Activated CD4-positive, alpha-beta T cell treated with anti-CD3 and anti-CD28 coated beads, Interleukin-2, amount 50 U/mL, for 16 hours (primary cell): ENCODE data around the gene GPBAR1.

ENCODE experiments used
- DNase-seq: peaks from one replicate; pipeline ENCODE4 v3.0.0-alpha.2; 2020

Gene GPBAR1

GRCh38 chr2:218286570-218287459 lies 26.0 kb downstream of the GPBAR1 start:
- DNase-seq: peak; percentile 89

DNA sequence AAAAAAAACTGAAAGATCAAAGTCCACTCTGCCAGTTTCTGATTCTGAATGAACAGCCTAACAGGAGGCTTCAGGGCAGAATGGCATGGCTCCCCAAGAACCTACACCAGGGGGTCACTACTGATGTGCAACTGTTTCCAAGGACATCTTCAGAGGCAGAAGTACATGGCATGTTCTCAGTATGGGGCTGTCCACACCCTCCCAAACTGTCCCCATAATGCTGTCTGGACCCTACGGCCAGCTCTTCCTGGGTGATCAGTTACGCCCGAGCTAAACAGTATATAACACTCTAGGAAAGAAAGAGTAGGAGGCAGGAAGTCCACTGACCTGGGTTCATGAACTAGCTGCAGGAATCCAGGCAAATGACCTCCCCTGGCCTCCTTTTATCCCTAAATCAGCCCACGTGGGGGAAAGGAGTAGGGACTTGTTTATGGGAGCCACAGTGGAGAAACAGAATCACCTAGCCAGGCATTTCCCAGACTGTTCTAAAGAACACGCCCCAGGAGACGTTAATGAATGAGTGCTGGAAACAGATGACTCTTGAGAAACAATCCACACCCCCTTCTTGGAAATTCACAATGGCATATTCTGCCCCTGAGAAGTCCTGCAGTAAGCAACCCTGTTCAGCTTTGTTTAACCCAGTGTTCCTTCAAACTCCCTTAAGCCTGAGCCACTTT lies 29.0 kb downstream of the GPBAR1 start:
- DNase-seq: no peak

DNA sequence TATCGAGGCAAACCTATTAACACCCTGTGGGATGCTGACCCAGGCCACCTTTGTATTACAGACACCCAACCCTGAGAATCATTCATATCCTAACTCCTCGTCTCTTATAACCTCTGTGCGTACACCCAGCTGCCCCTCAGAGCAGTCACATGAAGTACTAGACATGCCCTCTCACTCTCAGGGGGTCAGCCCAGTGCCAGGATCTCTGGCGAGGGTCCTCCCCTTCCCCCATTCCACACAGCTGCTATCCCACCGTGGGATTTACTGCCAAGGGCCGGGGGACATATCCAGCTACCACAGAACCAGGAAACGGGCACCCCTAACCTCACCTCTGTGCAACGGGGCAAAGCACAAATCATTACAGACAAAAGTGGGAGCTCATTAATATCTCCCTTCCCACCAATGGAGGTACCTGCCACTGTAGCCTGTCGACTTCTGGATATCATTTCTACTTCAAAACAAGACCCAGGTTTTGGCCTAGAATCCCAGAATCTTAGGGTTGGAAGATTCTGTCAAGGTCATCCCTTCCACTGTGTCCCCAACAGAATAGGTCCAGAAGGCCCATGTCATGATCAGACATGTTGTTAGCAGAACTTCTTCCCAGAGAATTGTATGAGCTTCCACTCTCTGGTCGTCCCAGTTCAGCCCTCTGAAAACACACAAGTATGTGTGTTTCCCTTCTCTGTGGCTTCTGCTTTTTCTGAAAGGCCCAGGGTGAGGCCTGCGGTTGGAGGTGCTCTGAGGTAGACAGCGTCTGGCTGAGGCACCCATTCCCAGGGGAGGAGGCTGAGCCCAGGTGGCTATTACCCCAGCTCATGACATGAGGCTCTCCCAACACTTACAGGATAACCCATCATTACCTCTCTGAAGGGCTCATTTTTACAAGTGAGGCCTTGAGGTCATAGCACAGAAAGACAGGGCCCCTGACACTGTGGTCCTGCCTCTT lies 29.8 kb downstream of the GPBAR1 start:
- DNase-seq: peak; percentile 50

GRCh38 chr2:218291318-218292047 lies 30.7 kb downstream of the GPBAR1 start:
- no peak for DNase-seq

DNA sequence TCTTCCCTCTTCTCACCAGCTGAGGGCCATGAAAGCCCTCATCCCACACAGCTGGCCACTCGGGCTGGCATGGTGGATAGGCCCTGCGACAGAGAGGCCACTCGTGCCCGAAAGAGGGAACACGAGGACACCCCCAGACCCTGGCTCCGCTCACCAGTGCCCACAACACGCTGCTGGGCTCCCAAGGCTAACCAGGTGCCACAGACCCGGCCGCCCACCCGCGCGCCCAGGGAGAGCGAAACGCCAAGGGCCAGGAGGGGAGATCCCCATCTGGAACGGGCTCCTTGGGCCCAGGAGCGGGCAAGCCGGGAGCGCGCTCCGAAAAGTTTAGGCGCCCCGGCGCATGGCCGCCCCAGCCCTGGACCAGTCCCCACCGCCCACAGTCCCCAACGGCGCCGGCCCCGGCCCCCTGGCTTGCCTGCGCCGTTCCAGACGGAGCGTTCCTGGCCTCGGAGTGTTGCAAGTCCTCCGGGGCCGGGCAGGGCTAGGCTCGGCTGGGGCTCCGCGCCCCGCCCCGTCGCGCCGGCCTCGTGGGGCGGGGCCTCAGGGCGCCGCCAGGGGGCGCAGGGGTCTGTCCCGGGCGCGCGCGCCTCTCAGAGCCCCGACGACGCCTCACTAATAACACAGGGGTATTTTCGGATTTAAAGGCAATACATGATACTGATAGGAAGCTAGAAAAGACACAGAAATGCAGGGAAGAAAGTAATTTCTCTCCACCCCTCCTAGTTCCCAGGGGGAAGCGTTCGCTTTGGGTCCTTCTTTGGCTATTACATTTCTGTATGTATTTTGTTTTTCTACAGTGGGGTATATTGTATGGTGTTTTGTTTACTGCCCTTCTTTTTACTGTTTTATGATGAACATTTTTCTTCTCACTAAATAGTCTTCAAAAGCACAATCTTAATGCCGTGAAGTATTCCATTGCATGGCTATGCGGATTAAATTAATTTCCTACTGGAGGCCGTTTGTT lies 31.5 kb downstream of the GPBAR1 start, which contains the start of gene TMBIM1:
Gene TMBIM1, minus strand, starts transcription at position 456 of the 967 bp plus-strand sequence. CDS start 10,362 bp downstream, outside the sequence.
- DNase-seq: peak; percentile 77

DNA sequence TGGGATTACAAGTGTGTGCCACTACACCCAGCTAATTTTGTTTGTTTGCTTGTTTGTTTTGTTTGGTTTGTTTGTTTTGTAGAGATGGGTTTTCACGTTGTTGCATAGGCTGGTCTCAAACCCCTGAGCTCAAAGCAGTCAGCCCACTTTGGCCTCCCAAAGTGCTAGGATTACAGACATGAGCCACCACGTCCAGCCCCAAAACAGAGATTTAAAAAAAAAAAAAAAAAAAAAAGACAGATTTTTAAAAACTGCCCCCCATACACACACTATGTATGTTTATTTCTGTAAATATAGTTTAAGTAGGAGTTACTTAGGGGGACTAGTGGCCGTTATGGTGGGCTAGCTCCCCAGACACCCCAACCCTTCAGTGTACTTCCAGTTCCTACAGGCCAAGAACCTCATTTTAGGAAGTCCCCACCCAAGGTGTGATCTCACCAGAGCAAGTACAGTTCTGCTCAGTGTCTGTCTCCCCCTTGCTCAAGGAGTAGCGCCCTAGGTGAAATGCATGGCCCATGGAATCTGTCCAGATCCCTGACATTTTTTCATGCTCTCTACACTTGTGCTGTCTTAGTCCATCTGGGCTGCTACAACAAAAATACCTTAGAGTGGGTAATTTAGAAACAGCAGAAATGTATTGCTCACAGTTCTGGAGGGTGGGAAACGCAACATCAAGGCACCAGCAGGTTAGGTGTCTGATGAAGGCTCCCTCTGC lies 33.1 kb downstream of the GPBAR1 start:
- DNase-seq: no peak

DNA sequence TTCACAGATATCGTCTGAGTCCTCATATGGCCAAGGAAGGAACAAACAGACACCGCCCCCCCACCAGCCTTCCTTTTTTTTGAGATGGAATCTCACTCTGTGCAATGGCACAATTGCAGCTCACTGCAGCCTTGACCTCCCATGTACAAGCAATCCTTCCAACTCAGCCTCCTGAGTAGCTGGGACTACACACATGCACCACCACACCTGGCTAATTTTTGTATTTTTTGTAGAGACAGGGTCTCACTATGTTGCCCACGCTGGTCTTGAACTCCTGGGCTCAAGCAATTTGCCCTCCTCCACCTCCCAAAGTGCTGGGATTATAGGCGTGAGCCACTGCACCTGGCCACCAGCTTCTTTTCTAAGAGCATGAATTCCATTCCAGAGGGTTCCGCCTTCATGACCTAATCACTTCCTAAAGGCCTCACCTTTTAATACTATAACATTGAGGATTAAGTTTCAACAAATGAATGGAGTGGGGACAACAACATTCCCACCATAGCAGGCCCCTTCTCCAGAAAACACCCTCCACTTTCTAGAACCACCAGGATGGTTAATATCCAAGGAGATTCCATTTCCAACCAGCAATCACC lies 33.7 kb downstream of the GPBAR1 start:
- DNase-seq: no peak

DNA sequence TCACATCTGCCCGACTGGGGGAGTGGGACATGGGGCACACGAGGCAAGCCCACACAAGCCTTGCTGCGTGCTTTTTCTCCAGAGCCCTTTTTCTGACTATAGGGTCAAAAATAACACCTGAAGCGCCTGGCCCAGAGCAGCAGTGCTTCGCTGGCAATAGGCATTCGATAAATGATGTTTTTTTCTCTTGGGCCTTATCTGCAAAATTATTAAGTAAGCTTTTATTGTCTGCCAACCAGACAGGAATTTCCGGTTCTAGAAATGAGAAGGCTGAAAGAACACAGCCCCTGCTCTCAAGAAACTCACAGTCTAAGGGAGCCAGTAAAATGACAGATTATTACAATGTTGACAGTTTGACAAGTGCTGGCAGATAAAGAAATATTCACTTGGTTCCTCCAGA lies 34.2 kb downstream of the GPBAR1 start:
- DNase-seq: no peak

- DNase-seq: no peak
Measured at GRCh38 chr2:218296200-218296599, 35.4 kb downstream of the GPBAR1 start.

GRCh38 chr2:218296847-218297246 lies 36.0 kb downstream of the GPBAR1 start:
- DNase-seq: no peak

DNA sequence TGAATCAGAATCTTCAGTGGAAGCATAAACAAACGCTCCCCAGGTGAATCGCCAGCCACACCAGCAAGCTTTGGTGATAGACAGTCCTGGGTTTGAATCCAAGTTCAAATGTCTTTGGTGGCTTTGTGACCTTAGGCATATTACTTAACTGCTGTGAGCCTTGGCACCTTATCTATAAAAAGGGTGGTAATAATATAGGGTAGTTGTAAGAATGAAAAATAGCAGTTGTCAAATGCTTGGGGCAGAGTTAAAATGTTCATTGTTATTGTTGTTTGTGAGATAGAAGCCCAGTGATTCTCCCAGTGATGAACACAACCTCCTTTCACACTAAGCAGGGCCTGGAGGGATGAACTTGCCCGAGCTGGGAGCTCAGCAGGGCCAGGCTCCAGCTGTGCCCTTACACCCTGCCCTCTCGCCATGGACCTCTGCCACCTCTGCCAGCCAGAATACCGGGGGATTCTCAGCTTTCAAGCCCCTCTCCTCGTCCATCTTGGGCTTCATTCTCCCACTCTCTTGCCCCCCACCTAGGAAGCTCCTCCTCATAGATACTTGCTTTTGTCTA lies 37.6 kb downstream of the GPBAR1 start:
- DNase-seq: no peak

DNA sequence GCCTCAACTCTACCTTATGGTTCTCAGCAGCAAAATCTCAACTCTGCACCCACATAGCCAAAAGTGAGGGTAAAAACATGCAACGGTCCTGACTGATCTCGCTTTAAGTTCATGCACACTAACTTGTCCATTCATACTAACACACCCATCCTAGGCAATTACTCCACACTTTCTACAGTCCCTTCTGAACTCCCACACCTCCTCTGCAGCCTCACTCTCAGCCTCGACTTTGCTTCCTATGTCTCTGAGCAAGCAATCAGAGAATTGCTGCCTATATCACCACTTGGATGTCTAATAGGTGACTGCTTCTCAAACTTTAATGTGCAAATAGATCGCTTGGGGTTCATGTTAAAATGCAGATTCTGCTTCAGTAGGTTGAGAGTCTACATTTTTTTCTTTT lies 39.3 kb downstream of the GPBAR1 start:
- no peak for DNase-seq

GRCh38 chr2:218301176-218301819 lies 40.5 kb downstream of the GPBAR1 start:
- DNase-seq: peak; percentile 91

DNA sequence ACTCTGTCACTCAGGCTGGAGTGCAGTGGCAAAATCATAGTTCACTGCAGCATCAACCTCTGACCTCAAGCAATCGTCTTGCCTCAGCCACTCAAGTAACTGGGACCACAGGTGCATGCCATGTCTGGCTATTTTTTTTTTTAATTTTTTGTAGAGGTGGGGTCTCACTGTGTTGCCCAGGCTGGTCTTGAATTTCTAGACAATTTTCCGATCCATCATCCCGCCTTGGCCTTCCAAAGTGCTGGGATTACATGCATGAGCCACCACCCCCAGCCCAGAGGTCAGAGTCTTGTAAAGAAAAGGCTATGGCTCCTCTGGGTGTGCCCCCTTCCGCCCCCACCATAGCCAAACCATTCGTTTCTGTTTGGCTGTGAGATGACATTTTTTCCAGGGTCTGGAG lies 44.6 kb downstream of the GPBAR1 start:
- DNase-seq: no peak

DNA sequence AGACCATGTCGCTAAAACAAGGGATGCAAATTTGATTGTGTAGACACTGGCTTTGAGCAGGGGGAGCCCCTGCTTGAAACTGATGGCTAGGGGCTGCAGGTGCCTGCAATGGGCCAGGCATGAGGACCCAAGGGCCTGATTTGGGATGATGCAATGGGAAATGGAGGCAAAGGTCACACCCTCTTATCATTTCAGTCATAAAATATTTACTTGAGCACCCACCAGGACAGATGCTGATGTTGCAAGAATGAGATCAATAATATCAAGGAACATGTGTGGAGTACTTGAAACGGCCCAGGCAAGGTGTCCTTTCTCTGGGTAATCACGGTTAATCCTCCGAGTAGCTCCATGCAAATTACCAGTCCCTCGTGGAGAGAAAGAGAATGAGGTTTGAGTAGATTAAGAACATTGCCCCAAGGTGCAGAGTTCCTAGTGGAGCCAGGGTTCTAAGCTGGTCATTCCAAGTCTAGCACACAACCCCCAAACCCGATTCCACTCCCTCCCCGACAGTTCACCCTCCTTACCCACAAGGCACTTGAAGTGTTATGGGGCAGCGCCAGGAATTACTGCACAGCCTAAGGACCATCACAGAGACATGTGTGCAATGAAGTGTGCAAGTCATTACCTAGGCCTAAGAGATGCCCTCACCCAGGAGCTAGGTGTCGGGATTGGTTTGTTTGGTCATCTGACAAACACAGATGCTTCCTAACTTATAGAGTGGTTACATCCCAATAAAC lies 45.5 kb downstream of the GPBAR1 start:
- no peak for DNase-seq

DNA sequence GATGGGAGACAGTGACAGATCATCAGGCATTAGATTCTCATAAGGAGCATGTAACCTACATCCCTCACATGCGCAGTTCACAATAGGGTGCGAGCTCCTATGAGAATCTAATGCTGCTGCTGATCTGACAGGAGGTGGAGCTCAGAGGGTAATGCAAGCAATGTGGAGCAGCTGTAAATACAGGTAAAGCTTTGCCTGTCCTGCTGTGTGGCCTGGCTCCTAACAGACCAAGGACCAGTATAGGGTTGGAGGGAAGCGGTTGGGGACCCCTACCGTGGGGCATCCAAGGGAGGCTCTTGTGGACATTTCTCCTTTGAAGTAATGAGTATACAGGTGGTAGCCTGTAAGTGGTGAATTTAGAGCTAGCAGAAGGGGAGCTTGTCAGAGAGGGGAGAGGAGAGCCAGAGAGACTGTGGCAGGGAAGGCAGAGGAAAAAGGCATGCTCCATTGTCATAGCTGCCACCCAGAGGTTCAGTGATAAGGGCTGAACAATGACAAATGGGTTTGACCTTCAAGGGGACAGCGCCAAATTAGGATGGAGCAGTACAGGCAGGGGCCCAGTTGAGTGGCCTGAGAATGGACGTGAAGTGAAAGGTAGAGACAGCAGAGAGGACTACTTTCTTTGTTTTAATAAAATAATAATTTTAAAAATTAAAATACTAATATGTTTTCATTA lies 46.7 kb downstream of the GPBAR1 start:
- DNase-seq: no peak

DNA sequence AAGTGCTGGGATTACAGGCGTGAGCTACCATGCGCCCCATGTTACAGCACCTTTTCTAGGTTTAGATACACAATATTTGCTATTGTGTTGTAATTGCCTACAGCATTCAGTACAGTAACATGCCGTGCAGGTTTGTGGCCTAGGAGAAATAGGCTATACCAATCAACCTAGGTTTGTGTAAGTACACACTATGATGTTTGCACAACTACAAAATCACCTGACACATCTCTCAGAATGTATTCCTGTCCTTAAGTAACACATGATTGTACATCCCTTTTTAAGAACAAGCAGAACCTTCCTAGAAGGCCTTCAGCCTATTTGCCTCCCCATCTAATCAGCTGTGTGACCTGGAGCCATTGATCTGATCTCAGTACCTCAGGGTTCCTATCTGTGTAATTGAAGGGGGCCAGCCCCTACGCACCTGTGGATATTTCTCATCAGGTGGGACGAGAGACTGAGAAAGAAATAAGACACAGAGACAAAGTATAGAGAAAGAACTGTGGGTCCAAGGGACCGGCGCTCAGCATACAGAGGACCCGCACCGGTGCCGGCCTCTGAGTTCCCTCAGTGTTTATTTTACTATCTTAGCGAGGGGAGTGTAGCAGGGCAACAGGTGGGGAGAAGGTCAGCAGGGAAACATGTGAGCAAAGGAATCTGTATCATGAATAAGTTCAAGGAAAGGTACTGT lies 50.2 kb downstream of the GPBAR1 start:
- DNase-seq: no peak
